GM21737 (cell line): ENCODE measurements around the gene EGLN2.
"Not testable (repeated sequence)": the region's sequence is repeated elsewhere in the genome, so short reads cannot be mapped to it uniquely, and the experiment has no call there.

Experiments used
- ATAC-seq: cut with Tn5 transposase; IDR thresholded peaks from one replicate; pipeline ENCODE4 v1.9.1; 2021; ENCODE audit warnings: mild to moderate bottlenecking, moderate library complexity; ENCODE audit not compliant: unreplicated experiment

Gene EGLN2

DNA sequence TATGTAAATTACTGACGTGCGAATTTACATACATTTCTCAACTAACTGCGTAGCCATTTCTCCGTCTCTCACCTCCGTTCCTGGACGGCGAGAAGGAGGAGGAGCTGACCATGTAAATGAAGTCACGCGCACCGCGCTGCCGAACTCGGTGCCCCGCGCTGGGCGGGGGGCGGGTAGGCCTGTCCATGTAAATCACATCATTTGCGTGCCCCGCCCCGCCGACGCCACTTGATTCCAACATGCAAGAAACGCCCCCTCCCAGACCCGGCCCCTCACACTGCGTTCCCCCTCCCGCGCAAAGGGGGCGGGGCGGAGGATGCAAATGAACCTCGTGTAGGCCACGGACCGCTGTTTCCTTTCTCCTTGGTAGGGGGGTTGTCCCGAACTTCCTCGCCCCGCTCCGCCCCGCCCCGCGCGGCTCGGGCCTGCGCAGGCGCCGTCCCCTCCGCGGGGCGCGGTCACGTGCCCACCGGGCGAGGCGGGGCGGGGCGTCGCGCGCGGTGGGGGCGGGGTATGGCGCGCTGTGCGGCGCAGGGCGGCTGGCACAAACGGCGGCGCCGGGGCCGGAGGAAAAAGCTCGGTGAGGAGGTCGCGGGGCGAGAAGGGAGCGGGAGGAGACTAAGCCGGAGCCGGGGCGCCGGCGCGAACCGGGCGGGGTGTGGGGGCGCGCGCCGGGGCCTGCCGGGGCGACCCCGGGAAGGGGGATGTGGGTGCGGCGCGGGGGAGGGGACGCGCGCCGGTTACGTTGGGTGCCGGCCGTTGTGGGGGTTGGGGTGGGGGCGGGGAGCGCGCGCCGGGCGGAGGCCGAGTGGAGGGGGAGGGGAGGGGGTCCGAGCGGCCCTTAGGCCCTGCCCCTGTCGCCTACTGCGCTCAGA lies at the start of gene EGLN2:
TSS of gene EGLN2 (plus strand) at position 509 of the 875 bp plus-strand sequence. CDS start 1,382 bp downstream, outside the sequence.
- ATAC-seq = peak; percentile 72

DNA sequence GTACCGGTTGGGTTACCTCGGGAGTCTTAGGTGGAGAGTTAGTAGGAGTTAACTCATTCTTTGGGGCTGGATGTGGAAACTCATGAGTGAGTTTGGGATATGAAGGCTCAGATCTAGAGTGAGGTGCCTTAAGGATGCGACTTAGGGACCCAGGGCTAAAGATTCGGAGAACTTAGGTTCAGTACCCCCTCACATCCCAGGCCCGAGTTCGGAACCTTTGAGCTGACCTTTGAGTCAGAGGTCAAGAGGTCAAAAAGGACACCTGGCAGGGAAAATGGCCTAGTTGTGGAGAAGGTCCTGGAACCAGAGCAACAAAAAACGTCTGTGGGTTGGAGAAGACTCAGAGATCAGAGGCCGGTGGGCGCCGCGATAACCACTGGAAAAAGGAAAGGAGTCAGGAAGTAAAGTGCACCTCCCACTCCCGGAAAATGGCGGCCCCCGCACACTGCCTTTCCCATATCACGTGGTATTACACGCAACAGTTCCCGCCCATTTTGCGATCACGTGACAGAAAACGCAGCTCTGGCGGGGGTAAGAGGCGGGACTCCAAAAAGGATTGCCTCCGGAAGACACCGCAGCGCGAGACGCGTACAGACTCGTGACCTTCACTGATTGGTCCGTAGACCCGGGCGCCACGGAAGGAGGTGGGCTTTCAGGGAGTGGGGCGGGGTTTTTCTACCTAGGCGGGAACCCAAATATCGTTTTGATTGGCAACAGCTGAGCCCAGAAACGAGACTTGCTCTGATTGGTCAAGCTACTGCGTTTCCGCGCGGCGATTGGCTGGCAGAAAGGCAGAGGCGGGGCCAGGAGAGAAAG lies 48.7 kb upstream of the EGLN2 start, which contains the start of gene ACTMAP:
TSS of gene ACTMAP (minus strand) at position 420 of the 816 bp plus-strand sequence. CDS start 674 bp downstream, outside the sequence.
- ATAC-seq = peak; percentile 81

DNA sequence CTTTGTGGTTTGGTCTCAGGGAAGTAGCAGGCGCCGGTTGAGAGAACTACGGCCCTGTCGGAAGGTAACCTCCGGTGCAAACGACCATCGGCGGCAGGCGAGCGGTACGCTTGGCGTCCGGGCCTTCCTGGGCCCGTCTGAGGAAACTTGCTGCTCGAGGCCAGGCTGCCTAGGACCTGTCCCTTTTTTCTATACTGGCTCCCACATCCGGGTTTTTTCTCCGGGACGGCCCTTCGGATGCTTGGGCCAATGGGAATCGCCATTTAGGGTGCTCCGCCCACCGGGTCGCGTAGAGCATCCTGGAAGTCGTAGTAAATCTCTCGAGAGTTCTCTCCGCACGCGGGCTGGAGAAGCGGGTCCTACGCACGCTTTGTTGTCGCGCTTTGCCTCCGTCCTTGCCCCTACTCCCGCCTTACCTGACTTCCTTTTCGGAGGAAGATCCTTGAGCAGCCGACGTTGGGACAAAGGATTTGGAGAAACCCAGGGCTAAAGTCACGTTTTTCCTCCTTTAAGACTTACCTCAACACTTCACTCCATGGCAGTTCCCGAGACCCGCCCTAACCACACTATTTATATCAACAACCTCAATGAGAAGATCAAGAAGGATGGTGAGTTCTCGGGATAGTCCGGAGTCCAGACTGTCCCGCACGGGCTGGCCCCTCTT lies 48.0 kb upstream of the EGLN2 start, which contains the start of gene SNRPA:
TSS of gene SNRPA (plus strand) at position 330 of the 664 bp plus-strand sequence. CDS start at position 536, 206 bp downstream.
- peak; percentile 59 for ATAC-seq

DNA sequence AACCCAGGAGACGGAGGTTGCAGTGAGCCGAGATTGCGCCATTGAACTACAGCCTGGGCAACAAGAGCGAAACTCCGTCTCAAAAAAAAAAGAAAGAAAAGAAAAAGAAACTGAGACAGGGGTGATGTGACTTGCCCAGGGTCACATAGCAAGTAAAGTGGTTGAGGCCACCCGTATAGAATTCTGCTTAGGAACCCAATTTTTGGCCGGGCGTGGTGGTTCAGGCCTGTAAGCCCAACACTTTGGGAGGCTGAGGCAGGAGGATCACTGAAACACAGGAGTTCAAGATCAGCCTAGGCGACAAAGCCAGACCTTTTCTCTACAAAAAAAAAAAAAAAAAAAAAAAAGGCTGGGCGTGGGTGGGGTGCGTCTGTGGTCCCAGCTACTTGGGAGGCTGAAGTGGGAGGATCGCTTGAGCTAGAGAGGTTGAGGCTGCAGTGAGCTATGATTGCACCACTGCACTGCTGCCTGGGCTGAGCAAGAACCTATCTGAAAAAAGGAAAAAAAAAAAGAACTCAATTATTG lies 46.7 kb upstream of the EGLN2 start:
- ATAC-seq = no peak

GRCh38 chr19:40754611-40755247 lies 44.3 kb upstream of the EGLN2 start:
- ATAC-seq = no peak

DNA sequence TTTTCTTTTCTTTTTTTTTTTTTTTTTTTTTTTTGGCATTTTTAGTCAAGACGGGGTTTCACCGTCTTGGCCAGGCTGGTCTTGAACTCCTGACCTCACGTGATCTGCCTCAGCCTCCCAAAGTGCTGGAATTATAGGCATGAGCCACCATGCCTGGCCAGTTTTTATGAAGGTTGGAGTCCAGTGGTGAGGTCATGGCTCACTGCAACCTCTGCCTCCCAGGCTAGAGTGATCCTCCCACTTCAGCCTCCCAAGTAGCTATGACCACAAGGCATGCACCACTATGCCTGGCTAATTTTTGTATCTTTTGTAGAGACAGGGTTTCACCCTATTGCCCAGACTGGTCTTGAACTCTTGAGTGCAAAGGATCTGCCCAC lies 43.8 kb upstream of the EGLN2 start:
- ATAC-seq = no peak

- ATAC-seq = no peak
Observed at GRCh38 chr19:40755791-40756190, 43.2 kb upstream of the EGLN2 start.

GRCh38 chr19:40756502-40757110 lies 42.4 kb upstream of the EGLN2 start:
- ATAC-seq = no peak

DNA sequence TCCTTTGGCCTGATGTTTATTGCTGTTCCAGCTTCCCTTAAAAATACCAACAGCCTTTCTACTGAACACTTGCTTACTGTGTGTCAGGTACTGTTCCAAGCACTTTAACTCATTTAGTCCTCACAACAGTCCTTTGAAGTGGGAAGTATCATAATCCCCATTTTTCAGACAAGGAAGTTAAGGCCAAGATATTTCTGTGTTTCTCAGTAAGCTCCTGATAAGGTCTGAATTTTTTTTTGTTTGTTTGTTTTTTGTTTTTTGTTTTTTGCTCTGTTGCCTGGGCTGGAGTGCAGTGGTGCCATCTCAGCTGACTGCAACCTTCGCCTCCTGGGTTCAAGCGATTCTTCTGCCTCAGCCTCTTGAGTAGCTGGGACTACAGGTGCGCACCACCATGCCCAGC lies 40.5 kb upstream of the EGLN2 start:
- no peak for ATAC-seq

GRCh38 chr19:40759352-40759751 lies 39.6 kb upstream of the EGLN2 start:
- no peak for ATAC-seq

DNA sequence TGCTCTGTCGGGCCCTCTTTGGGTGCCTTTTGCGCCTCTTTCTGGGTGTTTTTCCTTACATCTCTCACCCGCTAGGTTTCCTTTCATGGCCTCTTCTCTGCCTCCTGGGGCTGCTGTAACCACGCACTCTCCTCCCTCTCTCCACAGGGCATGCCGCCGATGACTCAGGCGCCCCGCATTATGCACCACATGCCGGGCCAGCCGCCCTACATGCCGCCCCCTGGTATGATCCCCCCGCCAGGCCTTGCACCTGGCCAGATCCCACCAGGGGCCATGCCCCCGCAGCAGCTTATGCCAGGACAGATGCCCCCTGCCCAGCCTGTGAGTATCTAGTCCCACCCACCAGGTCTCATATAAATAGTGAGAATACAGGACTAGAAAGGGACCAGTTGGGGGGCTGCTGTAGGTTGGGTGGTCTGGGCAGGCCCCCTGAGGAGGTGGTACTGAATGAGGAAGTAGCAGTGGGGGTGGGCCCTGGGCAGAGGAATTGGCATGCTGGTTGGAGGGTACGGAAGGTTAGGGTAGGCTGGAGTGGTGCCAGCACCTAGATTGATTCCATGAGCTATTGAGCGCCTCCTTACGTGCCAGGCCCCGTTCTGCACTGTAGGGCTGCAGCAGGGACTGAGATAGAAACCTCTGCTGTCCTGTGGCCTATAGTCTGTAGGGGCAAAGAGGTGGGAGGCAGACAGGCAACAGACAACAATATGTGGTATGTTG lies 36.1 kb upstream of the EGLN2 start:
- no peak for ATAC-seq

GRCh38 chr19:40763526-40763925 lies 35.5 kb upstream of the EGLN2 start:
- no peak for ATAC-seq

DNA sequence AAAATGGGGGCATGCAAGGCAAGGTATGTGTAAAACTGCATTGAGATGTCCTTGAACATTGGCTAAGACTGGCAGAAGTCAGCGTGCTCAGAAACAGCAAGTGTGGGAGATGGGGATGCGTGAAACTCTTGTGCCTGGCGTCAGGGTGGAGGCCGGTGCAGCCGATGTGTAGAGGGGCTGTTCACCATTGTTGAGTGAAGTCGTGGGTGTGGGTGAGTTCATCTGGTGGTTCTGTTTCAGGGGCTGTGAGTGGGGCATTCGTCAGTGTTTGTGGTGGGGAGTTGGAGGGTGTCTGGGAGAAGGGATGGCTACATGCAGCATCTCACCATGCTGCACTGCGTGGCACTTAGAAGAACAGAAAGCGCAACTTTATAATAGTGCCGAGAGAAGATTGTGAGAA lies 35.0 kb upstream of the EGLN2 start:
- no peak for ATAC-seq

DNA sequence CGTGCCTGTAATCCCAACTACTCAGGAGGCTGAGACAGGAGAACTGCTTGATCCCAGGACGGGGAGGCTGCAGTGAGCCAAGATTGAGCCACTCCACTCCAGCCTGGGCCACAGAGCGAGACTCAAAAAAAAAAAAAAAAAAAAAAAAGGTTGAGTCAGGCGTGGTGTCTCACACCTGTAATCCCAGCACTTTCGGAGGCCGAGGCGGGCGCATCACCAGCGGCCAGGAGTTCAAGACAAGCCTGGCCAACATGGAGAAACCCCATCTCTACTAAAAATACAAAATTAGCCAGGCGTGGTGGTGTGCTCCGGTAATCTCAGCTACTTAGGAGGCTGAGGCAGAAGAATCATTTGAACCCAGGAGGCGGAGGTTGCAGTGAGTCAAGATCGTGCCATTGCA lies 32.6 kb upstream of the EGLN2 start:
- ATAC-seq = not testable (repeated sequence)

GRCh38 chr19:40768869-40769268 lies 30.1 kb upstream of the EGLN2 start:
- ATAC-seq = no peak

GRCh38 chr19:40771101-40771862 lies 27.7 kb upstream of the EGLN2 start:
- not testable (repeated sequence) for ATAC-seq

GRCh38 chr19:40774916-40775631 lies 23.9 kb upstream of the EGLN2 start, which contains the start of gene MIA:
TSS of gene MIA (plus strand) at chr19:40775521. CDS start at chr19:40775543, 22 bp downstream.
- ATAC-seq = no peak

- no peak for ATAC-seq
Observed at GRCh38 chr19:40775632-40776022, 23.4 kb upstream of the EGLN2 start.
